HG03175 (cell line): Measurements from ENCODE around the gene RYR2.
"Not testable (repeated sequence)": the region's sequence is repeated elsewhere in the genome, so short reads cannot be mapped to it uniquely, and the experiment has no call there.

ENCODE experiments used
- ATAC-seq: cut with Tn5 transposase; IDR thresholded peaks from one replicate; pipeline ENCODE4 v1.9.1; 2021; ENCODE audit warnings: mild to moderate bottlenecking, moderate library complexity; ENCODE audit not compliant: unreplicated experiment

RYR2 gene

DNA sequence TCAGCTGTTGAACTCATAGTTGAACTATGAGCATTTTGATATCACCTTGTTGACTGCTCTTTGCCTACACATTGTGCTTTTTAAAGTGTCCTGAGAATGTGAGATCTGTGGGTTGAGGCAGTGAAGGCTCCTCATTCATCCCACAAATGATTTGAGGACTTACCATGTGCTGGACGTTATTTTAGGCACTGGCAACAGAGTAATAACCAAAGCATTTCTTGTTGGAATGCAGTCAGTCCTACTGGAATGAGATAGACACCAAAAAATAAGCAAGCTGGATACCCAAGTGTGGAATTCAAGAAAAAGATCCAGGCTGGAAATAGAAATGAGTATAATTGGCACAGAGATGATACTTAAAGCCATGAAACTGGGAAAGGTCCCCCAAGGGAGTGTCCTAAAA is 775.3 kb downstream of the RYR2 start:
- ATAC-seq = no peak

DNA sequence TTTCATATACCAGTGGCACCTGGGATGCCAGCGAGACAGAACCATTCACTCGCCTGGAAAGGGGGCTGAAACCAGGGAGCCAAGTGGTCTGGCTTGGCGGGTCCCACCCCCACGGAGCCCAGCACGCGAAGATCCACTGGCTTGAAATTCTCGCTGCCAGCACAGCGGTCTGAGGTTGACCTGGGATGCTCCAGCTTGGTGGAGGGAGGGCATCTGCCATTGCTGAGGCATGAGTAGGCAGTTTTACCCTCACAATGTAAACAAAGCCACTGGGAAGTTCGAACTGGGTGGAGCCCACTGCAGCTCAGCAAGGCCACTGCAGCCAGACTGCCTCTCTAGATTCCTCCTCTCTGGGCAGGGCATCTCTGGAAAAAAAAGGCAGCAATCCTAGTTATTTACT is 778.6 kb downstream of the RYR2 start:
- ATAC-seq = not testable (repeated sequence)

DNA sequence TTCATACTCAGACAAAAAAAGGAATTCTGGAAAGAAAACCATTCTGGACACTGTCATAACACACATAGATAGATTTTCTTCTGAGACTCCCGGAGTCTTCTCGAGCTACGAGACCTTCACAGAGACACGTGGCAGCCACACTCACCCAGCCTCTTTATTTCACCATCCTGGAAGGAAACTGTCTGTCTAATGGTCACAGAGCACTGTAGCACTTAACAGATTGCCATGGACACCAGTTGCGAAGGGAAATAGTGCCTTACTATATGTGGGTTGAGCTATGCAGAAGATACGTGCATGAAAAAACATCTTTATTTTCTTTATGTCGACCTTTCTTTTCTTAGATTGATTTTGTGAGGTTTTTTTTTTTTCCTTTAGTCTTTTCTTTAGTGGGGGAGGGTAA is 790.9 kb downstream of the RYR2 start:
- no peak for ATAC-seq

DNA sequence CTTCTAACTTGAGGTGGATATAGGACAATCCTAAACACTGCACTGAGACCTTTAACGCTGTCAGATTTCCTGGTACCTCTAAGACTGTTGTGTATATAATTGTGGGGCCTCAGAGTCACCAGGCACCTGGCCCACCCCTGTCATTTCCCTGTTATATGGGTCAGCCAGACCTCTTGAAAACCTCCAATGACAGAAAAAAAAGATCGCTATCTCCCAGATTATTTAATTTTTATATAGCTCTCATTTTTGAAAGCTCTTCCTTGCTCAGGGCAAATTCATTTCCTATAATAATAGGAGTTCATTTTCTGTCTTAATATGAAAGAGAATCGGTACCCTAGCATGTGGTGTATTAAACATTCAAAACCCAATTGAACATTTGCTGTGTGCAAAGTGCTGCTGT is 792.1 kb downstream of the RYR2 start:
- ATAC-seq = no peak

DNA sequence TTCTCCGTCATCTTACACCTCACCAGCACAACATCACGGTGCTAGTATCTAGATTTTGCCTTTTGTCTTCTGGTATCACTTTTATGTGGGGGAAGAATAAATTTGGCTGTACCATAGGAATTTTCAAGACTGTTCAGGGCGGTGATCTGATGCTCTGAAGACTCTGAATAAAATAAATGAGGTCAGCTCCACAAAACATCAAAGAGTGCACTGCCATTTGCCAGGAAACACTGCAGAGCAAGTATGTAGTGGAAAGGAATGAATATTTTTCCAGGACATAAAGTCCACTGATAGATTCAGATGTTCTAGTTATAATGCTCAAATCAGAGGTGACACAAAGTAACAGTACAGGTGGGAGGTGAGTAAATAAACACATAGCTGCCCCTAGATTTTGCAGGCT is 792.5 kb downstream of the RYR2 start:
- no peak for ATAC-seq

DNA sequence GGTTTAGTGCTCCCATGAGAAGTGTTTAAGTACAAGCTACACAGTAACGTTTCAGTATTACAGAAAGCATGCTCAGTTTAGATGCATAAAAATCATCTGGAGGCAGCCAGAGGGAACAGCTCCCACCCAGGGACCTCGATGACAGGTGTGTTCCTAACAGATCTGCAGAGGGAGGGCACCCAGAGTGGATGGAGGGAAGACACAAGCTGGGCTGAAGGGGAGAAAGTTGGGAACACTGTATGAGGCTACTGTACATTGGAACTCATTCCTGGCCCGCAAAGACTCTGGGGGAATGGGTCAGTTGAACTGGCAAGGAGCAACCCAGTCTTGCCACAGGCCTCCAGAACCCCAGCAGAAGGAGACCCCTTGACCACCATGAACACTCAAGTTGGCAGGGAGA is 796.3 kb downstream of the RYR2 start:
- ATAC-seq = no peak

DNA sequence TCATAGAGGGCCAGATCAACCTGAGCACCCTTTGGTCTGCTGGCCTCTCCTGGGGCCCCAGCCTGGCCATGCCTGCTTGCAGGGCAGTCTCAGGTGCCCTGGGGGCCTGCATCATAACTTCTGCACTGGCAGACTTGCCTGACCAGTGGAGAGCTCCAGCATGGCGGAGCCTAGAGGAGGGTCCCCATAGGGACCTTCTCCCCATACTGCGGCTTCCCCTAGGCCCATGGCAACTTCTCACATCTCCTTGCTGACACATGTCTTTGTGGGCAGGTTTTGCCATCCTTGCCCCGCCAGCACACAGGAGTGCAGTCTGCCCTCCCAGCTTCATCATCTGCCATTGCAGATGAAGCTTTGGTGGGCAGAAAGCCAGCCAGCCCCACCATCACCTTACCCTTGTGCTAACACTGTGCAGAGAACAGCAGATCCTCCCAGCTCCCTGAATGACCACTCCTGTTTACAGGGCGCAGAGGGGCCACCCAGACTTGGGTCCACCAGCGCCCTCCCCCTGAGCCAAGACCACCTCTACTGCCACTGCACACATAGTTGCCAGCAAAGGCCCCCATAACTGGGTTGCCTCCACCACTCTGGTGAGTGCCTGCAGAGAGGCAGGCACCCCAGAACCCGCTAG is 797.0 kb downstream of the RYR2 start:
- no peak for ATAC-seq

- ATAC-seq = no peak
Measured at GRCh38 chr1:237841485-237841884, 799.5 kb downstream of the RYR2 start.

GRCh38 chr1:237843516-237843915 is 801.5 kb downstream of the RYR2 start:
- not testable (repeated sequence) for ATAC-seq

- no peak for ATAC-seq
Measured at GRCh38 chr1:237851210-237851845, 809.3 kb downstream of the RYR2 start.

GRCh38 chr1:237852342-237852741 is 810.4 kb downstream of the RYR2 start:
- ATAC-seq = no peak

DNA sequence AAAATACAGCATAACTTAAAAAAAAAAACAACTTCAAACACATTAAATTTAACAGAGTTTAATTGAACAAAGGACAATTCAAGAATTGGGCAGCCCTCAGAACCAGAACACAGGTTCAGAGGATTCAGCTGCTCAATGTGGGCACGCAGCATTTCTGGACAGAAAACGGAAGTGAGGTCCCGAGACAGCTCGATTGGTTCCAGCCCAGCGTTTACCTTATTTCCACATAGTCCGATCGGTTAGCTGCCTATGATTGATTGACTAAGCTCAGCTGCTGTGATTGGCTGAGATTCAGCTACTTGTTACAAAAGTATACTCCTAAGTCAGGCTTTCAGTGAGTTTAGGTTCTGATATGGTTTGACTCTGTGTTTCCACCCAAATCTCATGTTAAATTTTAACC is 815.5 kb downstream of the RYR2 start:
- ATAC-seq = no peak

GRCh38 chr1:237858992-237859391 is 817.0 kb downstream of the RYR2 start:
- no peak for ATAC-seq

- ATAC-seq = no peak
Measured at GRCh38 chr1:237861944-237862343, 820.0 kb downstream of the RYR2 start.

GRCh38 chr1:237863234-237863633 is 821.2 kb downstream of the RYR2 start:
- no peak for ATAC-seq

DNA sequence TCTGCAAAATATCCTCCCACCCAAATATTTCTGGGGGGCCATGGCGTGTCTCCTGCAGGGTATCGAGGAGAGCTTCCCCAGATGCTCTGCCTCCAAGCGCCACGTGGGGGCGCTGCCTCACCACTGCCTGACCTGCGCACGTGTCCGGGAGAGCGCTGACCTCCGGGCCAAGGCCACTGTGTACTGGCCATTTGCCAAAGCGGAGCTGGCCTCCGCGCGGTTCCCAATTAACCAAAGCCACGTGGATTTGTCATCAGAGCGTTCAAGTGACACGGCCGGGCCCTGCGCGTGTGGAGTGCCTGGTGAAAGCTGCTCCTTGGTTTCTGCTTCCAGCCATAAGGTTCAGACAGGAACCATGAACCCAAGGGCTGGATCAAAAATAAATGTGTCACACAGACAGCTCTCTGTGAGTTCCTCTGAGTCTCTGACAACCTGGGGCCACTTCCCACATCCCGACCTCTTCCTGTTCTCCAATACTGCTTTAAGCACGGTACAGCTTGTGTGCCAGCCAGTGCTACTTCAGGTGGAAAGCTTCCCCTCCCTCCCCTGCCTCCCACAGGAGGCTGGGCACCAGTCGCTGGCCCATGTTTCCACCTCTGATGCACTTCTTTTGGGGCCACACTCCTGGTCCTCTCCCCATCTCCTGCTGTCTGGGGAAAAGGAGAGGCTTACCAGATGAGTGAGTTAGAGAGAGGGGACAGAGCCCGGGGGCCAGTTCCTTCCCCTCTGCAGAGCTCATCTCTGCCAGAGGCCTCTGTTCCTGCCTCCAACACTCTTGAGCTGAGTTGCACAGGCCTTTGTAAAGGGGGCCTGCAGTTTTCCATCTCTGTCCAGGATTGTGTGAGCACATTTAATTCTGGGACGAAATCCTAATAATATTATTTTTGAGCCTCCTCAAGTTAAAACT is 822.6 kb downstream of the RYR2 start:
- ATAC-seq = peak; percentile 64

DNA sequence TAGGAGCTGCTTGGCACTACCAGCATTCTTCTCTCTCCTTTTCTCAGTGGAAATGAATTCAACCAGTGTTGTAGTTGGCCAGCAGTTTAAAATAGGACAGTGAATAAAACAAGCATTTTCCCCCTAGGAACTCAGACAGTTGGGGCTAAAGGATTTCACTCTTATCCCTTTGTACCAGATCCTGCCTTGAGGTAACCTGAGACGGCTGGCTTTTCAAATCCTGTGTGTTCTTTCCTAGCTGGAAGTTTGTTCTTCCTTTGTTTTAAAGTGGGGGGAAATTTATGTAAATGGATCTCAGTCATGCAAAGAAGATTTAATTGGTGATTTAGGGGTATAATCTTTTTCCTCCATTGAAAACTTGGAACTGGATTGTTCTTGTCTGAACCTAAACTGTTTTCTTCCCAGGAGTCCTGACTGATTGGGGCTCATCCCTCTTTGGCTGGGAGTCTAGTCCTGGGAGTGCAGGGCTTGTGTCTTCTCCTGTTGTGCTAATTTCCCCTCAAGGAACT is 825.5 kb downstream of the RYR2 start:
- no peak for ATAC-seq

DNA sequence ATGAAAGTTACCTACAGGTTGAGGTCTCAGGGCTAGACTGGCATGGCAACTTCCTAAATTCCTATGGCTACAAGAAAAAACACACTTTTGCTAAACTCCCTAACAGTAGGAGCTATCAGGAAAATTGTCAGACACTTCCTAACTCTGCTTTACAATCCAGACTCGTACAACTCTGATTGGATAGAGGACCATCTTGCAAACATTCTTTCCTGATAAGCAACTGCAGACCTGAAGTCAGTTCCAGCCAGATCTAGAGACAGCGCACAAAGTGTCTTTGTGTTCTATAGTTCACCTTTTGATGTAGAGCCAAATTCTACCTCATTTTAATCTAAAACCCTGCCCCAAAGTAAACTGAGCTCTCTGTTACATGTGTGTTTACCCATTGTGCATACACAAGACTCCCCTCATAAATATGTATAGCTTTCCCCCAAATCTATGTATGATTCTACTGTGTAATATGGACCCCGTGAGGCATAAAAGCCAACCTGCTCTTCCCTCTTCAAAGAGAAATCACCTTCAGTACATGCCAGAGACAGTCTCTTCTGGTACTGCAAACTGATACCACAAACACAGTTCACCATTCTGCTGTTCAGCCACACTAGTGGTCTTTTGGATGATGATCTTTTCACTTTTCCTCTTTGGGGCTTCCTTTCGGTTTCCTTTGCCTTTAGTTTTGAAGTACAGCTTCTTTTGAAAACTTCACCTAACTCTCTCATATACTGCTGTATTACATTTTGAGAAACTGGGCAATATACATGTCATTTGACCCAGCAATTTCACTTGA is 827.0 kb downstream of the RYR2 start:
- no peak for ATAC-seq

DNA sequence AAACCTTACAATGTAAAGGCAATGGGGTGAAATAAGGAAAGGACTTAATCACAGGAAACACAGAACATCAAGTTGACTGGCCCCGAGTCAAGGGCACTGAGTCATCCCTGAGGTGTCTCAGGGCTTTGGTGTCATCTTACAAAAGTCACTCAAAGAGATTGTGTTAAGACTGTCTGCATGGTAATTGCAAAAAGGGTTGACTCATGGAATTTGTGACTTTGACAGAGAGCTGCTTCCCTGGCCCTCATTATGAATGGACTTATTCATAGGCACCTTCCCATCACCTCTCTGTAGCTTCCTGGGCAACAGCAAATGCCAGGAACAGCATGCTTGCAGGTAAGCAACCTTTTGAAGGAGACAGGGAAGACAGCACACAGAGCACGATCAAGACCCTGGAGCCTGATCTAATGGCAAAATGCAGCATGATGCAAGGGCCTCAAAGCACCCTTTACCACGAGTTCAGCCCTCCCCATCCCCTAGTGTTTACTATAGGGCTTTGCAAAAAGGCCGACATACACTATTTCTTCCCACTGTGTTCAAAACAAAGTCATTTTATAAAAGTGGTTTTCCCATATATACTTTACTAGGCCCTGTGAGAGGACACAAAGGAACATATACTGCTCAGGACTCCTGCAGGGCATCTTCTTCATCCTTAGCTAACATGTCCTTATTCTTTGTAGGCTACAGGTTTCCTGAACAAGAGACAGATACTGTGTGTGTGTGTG is 831.7 kb downstream of the RYR2 start:
- no peak for ATAC-seq

DNA sequence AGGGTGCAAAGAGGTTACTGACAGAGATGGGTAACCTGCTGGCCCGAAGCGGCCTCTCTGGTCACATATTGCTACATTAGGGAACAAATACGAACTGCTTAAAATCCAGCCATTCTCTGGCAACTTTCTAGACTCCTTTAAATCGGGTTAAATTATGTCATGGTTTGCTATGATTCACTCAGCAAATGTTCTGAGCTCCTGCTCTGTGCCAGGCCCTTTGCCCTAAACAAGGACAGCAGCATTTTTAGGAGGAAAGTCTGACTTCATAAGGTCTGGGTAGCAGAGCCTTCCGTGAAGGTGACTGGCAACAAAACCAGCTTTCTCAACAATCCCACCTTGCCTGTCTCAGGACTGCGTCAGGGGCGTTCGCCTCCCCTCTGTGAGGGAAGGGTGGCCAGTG is 833.3 kb downstream of the RYR2 start:
- ATAC-seq = no peak
